Jurkat, Clone E6-1 (cell line): ENCODE results near the gene FBXO3.

Experiments
- DNase-seq: peaks from one replicate; pipeline ENCODE4 v3.0.0-alpha.2; 2011; ENCODE audit warnings: low read depth, low spot score
- H3K4me3 ChIP-seq: 2 replicates; pipeline ENCODE4 v1.5.1; 2011; ENCODE audit warnings: mild to moderate bottlenecking, low read length, control low read depth, moderate library complexity

The FBXO3 gene

DNA sequence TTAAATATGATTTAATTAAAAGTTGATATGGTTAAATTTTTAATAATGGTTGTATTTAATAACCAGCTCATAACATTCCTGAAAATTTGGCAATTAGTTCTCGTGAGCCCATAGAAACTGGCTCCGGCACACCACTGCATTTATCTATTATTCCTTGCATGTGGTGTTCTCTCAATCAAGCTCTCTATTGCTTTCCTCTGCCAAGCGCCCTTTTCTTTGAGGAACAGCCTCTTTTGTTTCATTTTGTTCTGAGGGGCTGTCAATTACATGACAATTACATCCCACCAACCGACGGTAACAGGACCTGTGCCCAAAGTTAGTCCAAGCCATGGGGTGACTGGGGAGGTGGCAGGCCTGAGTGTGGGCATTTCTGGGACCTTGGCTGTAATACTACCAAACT, 81.8 kb downstream of the FBXO3 start:
- no peak for DNase-seq
- H3K4me3 ChIP-seq: no peak overlapping the region

GRCh38 chr11:33692013-33692504, 82.3 kb downstream of the FBXO3 start:
- H3K4me3 ChIP-seq: no peak overlapping the region
- DNase-seq: no peak

- H3K4me3 ChIP-seq: no peak overlapping the region
- no peak for DNase-seq
Measured at GRCh38 chr11:33691066-33691864, 83.1 kb downstream of the FBXO3 start.
